ENCODE measurements around the gene KIFC3.
"Not testable (repeated sequence)": the region's sequence is repeated elsewhere in the genome, so short reads cannot be mapped to it uniquely, and the experiment has no call there.

KIFC3 gene

GRCh38 chr16:57784334-57784733, 18.0 kb downstream of the KIFC3 start:
- DNase-seq, result no peak

DNA sequence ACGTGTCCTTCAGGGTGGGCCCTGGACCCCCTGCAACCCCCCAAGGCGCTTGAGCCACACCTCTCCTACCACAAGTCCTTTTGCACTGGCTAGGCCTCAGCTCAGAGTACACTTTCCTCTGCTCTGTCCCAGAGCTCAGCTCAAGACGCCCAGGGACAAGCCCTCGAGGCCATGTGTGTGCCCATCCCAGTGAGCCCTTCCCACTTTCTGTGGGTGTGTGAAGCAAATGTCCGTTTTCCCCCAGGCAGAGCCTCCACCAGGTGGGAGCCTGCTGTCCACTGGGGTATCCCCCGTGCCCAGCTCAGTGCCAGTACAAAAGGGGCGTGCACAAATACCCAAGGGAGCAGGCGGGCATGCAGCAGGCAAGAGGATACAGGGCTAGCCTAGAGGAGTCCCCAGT, 18.4 kb downstream of the KIFC3 start:
- no peak for DNase-seq

DNA sequence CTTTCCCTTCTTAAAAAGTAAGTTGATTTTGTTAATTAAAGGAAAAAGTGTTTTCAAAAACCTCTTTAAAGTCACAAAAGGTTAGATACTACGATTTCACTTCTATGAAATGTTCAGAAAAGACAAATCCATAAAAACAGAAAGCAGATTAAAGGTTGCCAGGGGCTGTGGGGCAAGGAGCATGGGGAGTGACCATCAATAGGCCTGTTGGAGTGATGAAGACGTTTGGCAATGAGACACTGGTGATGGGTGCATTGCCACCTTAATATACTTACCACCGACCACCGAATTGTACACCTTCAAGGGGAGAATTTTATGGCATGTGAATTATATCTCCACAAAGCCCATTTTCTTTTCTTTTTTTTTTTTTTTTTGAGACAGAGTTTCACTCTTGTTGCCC, 19.2 kb downstream of the KIFC3 start:
- DNase-seq, result no peak

DNA sequence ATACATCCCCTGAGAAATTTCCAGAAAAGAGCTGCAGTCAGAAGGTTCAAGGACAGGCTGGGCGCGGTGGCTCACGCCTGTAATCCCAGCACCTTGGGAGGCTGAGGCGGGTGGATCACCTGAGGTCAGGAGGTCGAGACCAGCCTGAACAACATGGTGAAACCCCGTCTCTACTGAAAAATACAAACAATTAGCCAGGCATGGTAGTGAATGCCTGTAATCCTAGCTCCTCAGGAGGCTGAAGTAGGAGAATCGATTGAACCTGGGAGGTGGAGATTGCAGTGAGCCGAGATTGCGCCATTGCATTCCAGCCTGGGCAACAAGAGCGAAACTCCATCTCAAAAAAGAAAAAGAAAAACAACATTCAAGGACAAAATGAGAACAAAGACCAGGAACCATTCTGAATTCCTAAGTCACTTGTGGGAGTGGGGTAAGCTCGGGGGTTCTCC, 19.7 kb downstream of the KIFC3 start:
- not testable (repeated sequence) for DNase-seq

- DNase-seq, result no peak
Observed at GRCh38 chr16:57781741-57782606, 20.3 kb downstream of the KIFC3 start.

GRCh38 chr16:57781349-57781740, 20.9 kb downstream of the KIFC3 start:
- no peak for DNase-seq

DNA sequence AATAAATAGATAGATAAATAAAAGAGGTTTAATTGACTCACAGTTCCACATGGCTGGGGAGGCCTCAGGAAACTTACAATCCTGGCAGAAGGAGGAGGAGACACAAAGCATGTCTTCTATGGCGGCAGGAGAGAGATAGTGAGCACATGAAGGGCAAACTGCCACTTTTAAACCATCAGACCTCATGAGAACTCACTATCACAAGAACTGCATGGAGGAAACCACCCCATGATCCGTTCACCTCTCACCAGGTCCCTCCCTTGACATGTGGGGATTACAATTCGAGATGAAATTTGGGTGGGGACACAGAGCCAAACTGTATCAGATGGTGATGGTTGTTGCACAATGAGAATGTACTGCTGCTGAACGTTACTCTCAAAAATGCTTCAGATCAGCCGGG, 22.5 kb downstream of the KIFC3 start:
- DNase-seq, result not testable (repeated sequence)

GRCh38 chr16:57778658-57779057, 23.6 kb downstream of the KIFC3 start:
- no peak for DNase-seq

GRCh38 chr16:57775661-57776469, 26.4 kb downstream of the KIFC3 start:
- no peak for DNase-seq

DNA sequence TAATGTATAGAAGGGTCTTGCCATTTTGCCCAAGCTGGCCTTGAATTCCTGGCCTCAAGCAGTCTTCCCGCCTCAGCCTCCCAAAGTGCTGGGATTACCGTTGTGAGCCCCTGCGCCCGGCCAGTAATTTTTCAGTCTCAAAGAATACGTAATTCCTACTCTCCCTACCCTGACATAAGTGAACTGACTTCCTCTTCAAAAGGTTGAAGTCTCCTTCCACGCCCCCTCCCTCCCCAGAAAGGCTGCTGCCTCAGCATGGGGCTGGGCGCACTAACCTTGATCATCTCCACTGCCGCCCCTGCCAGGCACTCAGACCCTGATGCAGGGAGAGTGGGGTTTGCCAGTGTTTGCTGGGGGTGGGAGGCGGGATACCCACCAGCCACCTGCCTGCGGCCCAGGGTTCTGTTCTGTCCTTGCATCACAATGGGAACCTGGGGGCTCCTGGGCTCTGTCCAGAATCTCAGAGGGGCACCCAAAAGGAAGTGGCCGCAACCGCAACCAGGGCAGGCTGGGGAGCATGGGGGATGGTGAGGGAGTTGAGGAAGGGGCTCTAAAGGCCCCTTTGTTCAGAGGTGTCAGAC, 27.5 kb downstream of the KIFC3 start:
- no peak for DNase-seq

DNA sequence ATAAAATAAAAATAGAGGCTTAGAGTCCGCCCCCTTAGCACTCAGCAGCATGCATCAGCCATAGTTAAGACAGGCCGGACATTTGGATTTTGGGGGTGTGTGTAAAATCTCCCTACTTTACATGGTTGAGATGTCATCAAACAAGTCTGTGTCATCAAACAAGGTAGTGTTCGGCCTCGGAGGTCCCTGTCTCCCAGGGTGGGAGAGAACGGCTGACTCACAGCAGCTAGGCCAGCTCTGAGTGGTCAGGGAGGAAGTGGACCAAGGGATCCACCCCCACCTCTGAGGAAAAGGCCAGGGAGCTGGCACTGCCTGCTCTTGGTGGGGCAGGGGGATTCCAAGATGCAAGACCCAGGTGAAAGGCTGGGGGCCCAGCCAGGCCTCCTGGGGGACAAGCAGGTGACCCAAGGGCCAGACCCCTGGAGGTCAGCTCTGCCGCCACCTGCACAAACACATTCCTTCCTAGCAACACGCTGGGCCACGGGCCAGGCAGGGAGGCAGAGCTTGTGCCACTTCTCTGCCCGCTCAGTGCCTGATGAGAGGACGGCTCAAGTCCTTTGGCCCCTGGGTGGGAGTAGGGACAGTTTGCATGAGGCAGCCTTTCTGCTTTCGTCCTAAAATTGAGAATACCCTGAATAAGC, 28.5 kb downstream of the KIFC3 start:
- DNase-seq, result no peak

DNA sequence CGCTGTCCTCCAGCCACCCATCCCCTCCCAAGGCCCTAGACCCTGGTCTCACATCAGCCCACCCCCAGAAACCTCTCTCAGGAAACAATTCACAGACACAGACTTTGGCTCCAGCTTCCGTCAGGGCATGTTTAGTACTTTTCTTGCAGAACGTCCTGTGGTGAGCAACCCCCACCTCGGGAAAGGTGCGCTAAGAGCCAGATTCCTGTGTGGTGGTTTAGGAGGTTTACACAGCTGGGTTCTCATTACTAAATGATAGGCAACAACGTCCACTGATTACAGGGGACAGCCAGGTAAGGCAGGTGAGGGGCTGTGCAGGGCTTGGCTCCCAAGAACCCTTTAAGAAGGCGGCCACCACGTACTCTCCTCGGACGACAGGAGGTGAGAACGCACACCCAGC, 29.3 kb downstream of the KIFC3 start:
- DNase-seq, result no peak

DNA sequence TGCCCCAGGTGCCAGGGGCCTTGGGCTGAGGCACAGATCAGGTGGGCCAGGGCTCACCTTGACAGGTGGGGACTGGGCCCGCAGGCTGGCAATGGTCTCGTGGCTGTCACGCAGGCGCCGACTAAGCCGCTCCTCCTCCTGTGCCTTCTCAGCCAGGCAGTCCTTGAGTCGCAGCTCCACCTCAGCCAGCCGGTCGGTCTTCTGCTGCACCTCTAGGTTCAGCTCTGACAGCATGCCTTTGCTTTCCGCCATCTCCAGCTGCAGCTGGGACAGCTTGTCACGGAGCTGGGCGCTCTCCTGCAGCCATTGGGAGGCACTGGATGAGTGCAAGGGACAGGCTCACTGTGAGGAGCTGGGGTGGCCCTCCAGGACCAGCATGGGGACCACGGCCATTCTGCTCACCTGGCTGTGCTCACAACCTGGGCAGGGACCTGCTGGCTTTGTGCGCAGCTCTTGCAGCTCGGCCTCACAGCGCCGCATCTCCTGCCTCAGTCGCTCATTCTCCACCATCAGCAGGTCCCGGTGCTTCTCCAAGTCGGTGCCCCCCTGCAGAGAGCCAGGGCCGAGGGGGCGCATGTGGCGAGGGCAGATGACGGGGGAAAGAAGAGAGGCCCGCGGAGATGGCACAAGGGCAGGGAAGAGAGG, 31.0 kb downstream of the KIFC3 start:
- DNase-seq, result no peak

DNA sequence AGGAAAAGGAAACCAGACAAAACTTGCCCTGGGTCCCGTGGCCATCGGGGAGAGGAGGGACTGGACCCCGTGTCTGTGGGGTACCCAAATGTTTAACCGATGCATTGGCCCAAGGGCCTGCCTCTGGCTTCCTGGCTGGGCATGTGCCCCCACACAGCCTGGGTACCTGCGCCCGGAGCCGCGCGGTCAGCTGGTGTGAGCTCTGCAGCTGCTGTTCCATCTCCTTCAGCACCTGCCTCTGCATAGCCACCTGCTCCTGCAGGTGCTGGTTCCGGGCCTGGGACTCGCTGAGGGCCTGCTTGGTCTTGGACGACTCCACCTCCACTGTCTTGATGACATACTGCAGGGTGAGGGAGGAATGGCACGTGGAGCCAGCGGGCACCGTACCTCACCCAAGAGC, 31.9 kb downstream of the KIFC3 start:
- no peak for DNase-seq

DNA sequence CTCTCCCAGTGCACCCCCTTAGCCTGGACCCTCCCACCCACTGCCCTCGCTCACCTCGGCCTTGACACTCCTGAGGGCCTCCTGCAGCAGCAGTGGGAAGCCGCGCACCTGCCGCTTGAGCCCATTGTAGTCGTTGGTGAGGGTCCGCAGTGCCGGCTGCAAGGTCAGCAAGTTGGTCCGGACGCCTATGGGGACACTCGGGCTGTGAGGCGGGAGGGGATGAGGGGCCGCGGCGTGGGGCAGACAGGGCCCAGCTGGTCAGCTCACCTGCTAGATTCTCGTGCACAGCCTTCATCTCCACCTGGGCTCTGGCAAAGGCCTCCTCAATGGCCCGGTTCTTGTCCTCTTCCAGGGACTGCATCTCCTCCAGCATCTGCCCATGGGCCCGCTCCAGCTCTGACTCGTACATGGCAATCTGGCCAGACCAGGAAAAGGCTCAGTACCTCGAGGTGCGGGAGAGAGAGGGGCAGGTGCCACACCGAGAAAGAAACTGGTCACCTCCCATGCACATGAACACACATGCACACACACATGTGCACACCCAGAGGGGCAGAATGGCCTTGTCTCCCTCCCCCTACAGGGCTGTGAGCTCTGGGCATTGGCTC, 32.6 kb downstream of the KIFC3 start:
- DNase-seq, result no peak

DNA sequence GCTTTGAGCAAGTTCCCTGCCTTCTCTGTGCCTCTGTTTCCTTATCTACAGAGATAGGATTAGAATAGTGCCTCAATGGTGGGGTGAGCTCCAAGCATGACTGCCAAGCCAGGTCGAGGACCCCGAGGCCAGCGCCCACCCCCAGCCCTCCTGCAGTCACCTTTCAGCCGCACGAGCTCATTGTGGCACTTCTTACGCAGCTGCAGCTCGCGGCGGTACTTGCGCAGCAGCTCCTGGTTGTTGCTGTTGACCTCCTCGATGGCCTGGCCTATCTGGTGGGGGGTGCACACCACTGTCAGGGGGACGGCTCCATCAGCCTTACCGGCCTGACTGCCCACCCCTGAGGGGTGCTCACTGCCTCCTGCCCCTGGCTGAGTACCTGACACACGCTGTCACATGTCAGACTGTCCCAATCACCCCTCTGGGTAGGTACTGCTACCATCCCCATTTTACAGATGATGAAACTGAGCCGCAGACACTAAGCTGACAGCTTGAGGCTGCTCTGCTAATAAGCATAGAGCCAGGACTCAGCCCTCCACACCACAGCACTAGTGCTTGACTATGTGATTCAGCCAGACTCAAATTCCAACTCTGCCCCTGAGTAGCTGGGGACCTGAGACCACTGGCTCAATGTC, 35.5 kb downstream of the KIFC3 start:
- no peak for DNase-seq

- no peak for DNase-seq
Observed at GRCh38 chr16:57765160-57765728, 37.0 kb downstream of the KIFC3 start.

- no peak for DNase-seq
Observed at GRCh38 chr16:57764341-57765159, 37.7 kb downstream of the KIFC3 start.

DNA sequence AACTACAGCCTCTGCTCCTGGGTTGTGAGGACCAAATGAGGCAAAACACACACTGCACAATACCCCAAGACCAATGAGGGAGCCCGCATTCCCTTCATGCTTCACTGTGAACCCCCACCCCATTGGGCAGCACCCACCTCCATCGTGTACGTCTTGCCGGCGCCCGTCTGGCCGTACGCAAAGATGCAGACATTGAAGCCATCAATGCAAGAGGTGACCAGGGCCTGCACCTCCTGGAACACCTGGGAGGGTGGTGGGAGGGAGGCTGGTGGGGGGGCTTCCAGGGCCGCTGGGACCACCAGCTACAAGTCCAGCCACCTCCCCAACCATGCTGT, 38.3 kb downstream of the KIFC3 start:
- no peak for DNase-seq

GRCh38 chr16:57763285-57764005, 38.8 kb downstream of the KIFC3 start:
- DNase-seq, result no peak
